ENCODE measurements around the gene CLEC2A.

CLEC2A gene

GRCh38 chr12:9931245-9931644, 925 bp downstream of the CLEC2A start:
- DNase-seq, result no peak

- DNase-seq, result no peak
These were observed 3.6 kb downstream of the CLEC2A start for GRCh38 chr12:9928607-9929006.

GRCh38 chr12:9926876-9927275, 5.3 kb downstream of the CLEC2A start:
- DNase-seq, result no peak

DNA sequence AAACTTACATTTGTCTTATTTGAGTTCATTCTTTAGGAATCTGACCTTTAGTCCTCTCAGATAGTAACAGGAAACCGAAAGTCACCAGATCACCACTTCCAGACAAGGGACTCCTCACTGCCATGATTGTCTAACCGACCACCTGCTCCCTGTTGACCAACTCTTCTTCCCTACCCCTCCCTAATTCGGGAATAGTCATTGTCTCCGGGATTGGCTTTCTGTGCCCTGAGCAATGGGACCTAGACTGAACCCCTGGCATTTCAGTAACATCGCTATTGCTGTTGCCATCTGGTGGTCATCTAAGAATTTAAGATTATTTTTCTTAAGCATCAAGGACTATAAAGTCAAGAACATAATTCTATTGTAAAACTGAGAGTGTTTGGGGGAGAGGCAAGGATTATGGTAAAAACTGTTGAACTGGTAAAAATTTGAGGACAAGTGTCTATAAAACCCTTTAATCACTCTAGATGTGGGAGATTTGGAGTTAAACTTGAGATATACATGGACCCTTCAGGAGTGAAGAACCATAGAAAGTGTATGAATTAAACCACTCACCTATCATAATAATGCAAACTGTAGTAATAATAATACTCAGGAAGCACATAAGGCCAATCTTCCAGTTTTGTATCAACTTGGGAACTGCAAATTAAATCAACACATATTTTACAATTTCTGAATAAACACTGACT, 6.3 kb downstream of the CLEC2A start:
- DNase-seq, result no peak

DNA sequence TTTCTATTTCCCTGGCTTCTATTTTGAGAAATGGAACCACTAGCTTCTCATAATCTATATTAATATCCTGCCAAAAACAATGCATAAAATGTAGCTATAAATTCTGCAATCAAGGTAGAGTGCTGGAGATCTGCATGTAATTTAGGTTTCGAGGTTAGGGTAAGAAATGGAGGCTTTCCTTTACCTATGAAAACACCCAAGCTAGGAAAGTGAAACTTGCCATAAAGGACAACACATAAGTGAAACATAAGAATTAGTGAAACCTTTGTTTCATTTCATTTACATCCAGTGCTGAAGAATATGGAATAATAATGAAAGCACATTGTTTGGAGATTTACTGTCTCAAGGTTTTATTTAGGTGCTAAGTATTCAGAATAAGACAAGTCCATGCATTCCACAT, 9.7 kb downstream of the CLEC2A start:
- no peak for DNase-seq

DNA sequence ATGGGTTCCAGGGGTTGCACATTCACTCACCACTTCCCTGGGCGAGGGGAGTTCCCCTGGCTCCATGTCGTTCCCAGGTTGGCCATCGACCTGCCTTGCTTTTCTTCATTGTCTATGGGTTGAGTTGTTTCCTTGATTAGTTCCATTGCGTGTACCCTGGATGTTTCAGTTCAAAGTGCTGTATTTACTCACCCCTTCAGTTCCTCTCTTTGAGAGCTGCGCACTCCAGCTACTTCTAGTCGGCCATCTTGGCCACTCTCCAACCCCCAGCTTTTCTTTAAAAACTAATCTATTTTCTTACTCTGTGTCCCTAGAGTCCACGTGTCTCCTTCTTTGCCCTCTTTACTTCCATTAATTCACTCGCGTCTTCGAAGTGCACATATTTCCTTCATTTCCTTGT, 11.7 kb downstream of the CLEC2A start:
- no peak for DNase-seq

DNA sequence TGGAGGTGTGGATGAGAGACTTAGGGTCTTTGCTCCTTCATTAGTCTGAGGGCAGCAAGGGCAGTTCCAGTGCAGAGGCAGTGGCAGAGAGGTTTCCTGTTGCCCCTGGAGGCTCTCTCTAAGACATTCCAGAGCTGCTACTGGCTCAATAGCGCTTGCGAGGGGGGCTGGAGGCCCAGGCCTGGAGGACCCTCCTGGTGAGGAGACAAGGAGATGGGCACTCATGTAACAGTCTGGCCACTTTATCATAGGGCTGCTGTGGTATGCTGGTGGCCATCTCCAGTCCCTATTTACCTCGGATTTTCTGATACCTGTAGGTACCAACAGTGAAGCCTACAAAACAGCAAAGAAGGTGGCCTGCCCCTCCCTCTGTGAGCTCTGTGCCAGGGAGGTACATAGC, 12.7 kb downstream of the CLEC2A start:
- DNase-seq, result no peak

DNA sequence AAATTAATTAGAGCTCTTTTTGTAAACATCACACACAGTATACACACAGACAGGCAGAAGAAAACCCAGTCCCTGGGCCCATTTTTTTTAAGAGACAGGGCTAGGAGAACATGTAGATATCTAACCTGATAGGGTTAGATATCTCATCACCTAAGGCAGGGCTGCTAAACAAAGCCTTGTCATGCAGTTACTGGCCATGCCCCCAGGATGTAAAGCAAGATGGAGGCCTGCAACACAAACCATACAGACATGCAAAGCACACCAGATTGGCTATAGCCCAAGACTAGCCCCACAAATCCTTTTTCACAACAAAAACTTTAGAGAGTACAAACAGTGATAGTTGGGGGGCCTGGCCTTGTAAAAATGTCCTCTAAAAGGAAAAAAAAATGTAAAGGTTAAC, 20.5 kb downstream of the CLEC2A start:
- no peak for DNase-seq

GRCh38 chr12:9910716-9911421, 21.3 kb downstream of the CLEC2A start:
- no peak for DNase-seq

GRCh38 chr12:9909724-9910123, 22.4 kb downstream of the CLEC2A start:
- no peak for DNase-seq

GRCh38 chr12:9908350-9908749, 23.8 kb downstream of the CLEC2A start:
- DNase-seq, result no peak

DNA sequence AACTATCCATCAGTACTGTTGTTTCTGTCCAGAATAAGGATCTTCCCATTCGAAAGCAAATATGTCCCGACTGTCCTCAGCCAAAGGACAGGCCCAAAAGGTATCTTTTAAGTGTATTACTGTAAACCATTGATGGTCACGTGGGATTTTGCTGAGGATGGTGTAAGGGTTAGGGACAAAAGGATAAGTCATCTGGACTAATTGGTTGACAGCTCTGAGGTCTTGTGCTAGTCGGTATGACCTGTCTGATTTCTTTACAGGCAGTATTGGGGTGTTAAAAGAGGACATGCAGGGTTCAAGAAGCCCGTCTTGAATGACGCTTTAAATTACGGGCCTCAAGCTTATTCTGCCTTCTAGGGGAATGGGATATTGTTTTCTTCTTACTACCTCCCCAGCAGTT, 24.4 kb downstream of the CLEC2A start:
- DNase-seq, result no peak

GRCh38 chr12:9906873-9907272, 25.3 kb downstream of the CLEC2A start:
- DNase-seq, result no peak

DNA sequence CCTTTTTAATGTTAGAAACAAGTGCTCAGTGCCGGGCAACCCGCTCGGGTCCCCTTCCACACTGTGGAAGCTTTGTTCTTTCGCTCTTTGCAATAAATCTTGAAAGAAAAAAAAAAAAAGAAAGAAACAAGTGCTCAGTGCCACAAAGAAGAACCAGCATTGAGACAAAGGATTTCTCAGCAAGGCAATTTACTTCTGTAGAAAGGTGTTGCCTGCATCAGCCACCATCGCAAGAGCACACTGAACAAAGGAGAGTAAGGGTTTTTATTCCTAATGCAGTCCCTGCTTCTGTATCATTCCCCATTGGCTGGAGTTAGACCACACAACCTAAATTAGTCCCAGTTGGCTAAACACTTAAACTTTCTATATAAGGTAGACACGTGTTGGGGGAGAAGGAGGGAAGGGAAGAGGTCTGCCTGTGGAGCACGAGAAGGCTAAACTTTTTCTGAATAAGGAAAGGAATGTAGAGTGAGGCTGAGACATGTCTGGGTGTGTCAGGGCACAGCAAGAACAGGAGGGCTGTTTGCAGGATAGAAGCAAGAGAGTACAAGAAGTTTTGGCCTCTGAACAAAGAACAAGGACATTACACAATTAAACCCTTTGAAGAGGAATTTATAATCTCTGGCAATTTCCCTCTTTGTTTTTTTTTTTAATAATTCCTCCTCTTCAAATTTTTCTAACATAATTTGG, 29.5 kb downstream of the CLEC2A start:
- DNase-seq, result no peak

GRCh38 chr12:9900930-9901329, 31.2 kb downstream of the CLEC2A start:
- DNase-seq, result no peak

DNA sequence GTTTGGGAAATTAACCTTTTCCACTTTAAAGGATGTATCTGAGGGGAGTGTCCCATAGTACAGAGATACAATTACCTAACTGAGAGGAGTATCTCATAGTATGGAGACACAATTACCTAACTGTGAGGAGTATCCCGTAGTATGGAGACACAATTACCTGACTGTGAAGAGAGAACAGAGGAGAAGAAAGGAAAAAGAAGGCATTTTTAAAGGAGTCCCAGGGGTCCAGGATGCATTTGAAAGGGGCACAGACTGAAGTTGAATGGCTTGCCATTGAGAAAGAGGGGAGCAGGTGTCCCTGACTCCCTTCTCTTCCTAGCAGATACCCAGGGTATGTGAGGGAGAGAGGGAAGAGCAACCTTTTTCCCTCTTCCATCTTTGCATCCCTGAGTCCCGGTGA, 33.0 kb downstream of the CLEC2A start:
- DNase-seq, result no peak

DNA sequence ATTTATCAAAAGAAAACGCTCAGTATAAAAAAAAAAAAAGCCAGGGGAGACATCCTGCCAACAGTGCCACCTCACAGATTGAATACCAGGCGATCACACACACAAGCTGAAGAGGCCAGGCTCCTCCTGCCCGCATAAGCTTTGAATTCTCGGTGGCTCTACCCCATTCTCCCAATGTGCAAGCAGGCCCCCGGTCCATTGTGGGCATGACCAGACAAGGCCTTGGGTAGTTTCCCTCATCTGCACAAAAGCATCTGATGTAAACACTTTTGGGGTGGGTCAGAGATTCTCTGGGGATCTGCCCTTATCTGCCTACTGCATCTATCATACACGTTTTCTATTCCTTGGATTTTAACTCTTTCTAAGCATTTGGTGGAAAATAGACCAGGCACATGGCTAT, 34.6 kb downstream of the CLEC2A start:
- DNase-seq, result no peak

DNA sequence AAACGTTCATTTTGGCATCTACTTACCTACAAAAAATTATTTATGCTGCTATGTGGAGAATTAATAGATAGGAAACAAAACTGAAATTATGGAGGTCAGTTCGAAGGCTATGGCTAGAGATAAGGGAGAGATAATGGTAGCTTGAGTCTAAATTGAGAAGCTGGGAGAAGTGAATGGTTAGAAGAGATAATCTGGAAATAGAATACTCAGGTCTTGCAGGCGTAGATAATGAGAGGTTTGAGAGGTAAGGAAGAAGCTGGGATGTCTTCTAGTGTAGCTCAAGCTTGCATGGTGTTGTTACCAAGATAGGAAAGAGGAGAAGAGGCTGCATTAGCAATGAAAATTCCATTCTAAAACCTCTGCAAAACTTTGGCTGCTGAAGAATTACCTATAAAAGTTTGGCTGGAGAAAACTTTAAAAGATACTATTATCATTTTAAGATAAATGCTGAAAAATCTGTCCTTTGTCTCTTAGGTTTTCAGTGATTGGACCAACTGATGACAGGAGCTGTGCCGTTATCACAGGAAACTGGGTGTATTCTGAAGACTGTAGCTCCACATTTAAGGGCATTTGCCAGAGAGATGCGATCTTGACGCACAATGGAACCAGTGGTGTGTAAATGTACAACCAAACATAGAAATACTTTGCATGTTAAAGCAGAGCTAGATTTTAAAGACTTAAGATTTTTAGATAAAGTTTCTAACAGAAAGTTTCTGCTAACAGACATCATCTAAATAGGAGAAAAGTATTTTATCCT, 36.8 kb downstream of the CLEC2A start:
- no peak for DNase-seq

- DNase-seq, result no peak
These were observed 43.4 kb downstream of the CLEC2A start for GRCh38 chr12:9888665-9889273.

- DNase-seq, result no peak
These were observed 49.0 kb downstream of the CLEC2A start for GRCh38 chr12:9883175-9883574.

DNA sequence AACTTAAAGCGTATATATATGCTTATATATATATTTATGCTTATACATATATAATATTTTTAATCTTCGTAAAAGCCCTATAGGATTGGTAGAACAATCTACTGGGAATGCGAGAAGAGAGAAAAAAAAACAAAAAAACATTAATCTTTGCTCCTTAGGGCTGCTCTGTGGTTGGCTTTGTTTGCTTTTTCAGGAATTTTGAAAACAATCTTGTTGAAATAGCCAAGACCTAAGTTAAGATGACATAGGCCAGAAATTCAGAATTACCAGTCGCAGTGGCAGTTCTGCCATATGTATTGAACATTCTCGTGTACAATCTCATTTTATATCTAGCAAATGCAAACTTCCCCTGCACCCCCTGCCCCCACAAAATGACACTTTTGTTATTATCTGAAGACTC, 50.2 kb downstream of the CLEC2A start:
- DNase-seq, result no peak

- no peak for DNase-seq
These were observed 50.9 kb downstream of the CLEC2A start, which contains the start of gene KLRF2 for GRCh38 chr12:9881246-9881645. Gene KLRF2 (plus strand): TSS chr12:9881489. CDS start chr12:9881596, 107 bp downstream.

DNA sequence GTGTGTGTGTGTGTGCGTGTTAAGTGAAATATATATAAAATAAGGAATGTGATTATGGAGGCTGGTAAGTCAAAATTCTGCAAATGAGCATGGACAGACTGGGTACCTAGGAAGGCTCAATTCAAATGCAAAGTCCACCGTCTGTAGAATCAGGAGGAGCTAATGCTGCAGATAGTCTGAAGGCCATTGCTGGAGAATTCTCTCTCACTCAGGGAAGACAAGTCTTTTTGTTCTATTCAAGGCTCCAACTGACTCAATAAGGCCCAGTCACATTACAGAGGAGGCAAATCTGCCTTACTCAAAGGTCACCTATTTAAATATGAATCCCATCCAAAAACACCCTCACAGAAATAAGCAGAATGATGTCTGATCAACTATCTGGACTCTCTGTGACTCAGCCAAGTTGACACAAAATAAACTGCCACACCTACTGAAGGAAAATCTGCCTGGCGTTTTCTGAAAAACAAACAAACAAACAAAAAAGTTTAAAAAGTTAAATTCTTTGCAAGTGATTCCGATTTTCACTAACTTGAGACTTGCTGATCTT, 51.6 kb downstream of the CLEC2A start:
- DNase-seq, result no peak
